IMR-90 (cell line): ENCODE results near the gene WDTC1. TPM values are rescaled to one million over a fixed set of nuclear protein-coding genes. Genes with fewer than 3 reads are reported as not detected.

Experiments
- ATAC-seq: fragments of 200-7000 bp; cut with Tn5 transposase; 2 replicates; pipeline ENCODE4 v1.9.1; 2020; ENCODE audit warnings: low read depth, mild to moderate bottlenecking, moderate library complexity
- BruUV-seq: library from RNA; stranded (reverse); fragments of 400-500 nt; replicated peaks from 2 replicates; lab custom pipeline; 2021; lab: Mats Ljungman, UMichigan
- CTCF ChIA-PET: fragments of 300-600 bp; formaldehyde crosslinking; extraction: SDS; loops from one replicate; lab custom pipeline; 2021; ENCODE audit warnings: antibody characterized with exemption; lab: Yijun Ruan, JAX
- POLR2A ChIA-PET: fragments of 300-600 bp; sonication (Branson Sonifier 250); formaldehyde crosslinking; loops from one replicate; lab custom pipeline; 2022; ENCODE audit warnings: antibody characterized with exemption; ENCODE audit not compliant: unreplicated experiment; lab: Charles Lee
- DNase-seq: peaks from one replicate; pipeline ENCODE4 v3.0.0; 2013
- H2AFZ ChIP-seq: replicated peaks from 2 replicates; pipeline ENCODE3; 2013; ENCODE audit warnings: low read length, mild to moderate bottlenecking; ENCODE audit not compliant: poor library complexity
- H2AK5ac ChIP-seq: 2 replicates; pipeline ENCODE4 v1.6.1; 2013; ENCODE audit warnings: low read depth, low read length, inconsistent platforms
- H2AK9ac ChIP-seq: replicated peaks from 2 replicates; pipeline ENCODE3; 2013; ENCODE audit warnings: mild to moderate bottlenecking, low read depth, low read length, moderate library complexity; ENCODE audit not compliant: poor library complexity
- H2BK120ac ChIP-seq: 2 replicates; pipeline ENCODE4 v1.6.1; 2013; ENCODE audit warnings: low read depth, low read length, inconsistent platforms
- H2BK15ac ChIP-seq: 3 replicates; pipeline ENCODE4 v1.6.1; 2013; ENCODE audit warnings: low read depth, low read length, inconsistent platforms
- H2BK20ac ChIP-seq: 2 replicates; pipeline ENCODE4 v1.6.1; 2013; ENCODE audit warnings: low read depth, mild to moderate bottlenecking, inconsistent platforms, low read length, moderate library complexity
- H2BK5ac ChIP-seq: 2 replicates; pipeline ENCODE4 v1.6.1; 2013; ENCODE audit warnings: mild to moderate bottlenecking, low read depth, low read length, inconsistent platforms; ENCODE audit not compliant: poor library complexity, severe bottlenecking
- H3K14ac ChIP-seq: replicated peaks from 2 replicates; pipeline ENCODE4 v1.6.1; 2013; ENCODE audit warnings: low read depth, low read length, inconsistent platforms
- H3K18ac ChIP-seq: 2 replicates; pipeline ENCODE4 v1.6.1; 2013; ENCODE audit warnings: low read depth, low read length, control low read depth
- H3K23ac ChIP-seq: 2 replicates; pipeline ENCODE4 v1.6.1; 2013; ENCODE audit warnings: low read depth, low read length, inconsistent platforms
- H3K27ac ChIP-seq: 2 replicates; pipeline ENCODE4 v1.5.1; 2013; ENCODE audit warnings: mild to moderate bottlenecking, control low read depth, low read length; ENCODE audit not compliant: insufficient read depth
- H3K27me3 ChIP-seq: 2 replicates; pipeline ENCODE4 v1.6.1; 2013; ENCODE audit warnings: low read length; ENCODE audit not compliant: control insufficient read depth, insufficient read depth
- H3K36me3 ChIP-seq: 2 replicates; pipeline ENCODE4 v1.6.1; 2013; ENCODE audit warnings: low read length, mixed read lengths; ENCODE audit not compliant: control insufficient read depth, insufficient read depth
- H3K4ac ChIP-seq: 2 replicates; pipeline ENCODE4 v1.6.1; 2013; ENCODE audit warnings: low read depth, low read length, inconsistent platforms
- H3K4me1 ChIP-seq: 2 replicates; pipeline ENCODE4 v1.6.1; 2013; ENCODE audit warnings: low read length, mixed read lengths; ENCODE audit not compliant: control insufficient read depth, insufficient read depth
- H3K4me2 ChIP-seq: 2 replicates; pipeline ENCODE4 v1.6.1; 2013; ENCODE audit warnings: low read depth, mild to moderate bottlenecking, control low read depth, low read length, moderate library complexity
- H3K4me3 ChIP-seq: 2 replicates; pipeline ENCODE4 v1.5.1; 2013; ENCODE audit warnings: low read depth, mild to moderate bottlenecking, control low read depth, low read length, moderate library complexity; ENCODE audit not compliant: insufficient read depth
- H3K56ac ChIP-seq: 2 replicates; pipeline ENCODE4 v1.6.1; 2013; ENCODE audit warnings: low read length, inconsistent platforms; ENCODE audit not compliant: insufficient read depth; ENCODE audit errors: extremely low read depth
- H3K79me1 ChIP-seq, 2 experiments: 2 replicates each; pipeline ENCODE4 v1.6.1; 2013; ENCODE audit warnings: low read length in 2 of 2, inconsistent platforms in 1 of 2, low read depth in 1 of 2
- H3K9ac ChIP-seq: 2 replicates; pipeline ENCODE4 v1.6.1; 2013; ENCODE audit warnings: low read depth, low read length, control low read depth
- H3K9me1 ChIP-seq: 2 replicates; pipeline ENCODE4 v1.6.1; 2013; ENCODE audit warnings: low read length, inconsistent platforms; ENCODE audit not compliant: insufficient read depth
- H3K9me3 ChIP-seq: 2 replicates; pipeline ENCODE4 v1.6.1; 2013; ENCODE audit warnings: low read length; ENCODE audit not compliant: control insufficient read depth, insufficient read depth
- H4K20me1 ChIP-seq: 2 replicates; pipeline ENCODE4 v1.6.1; 2013; ENCODE audit warnings: low read length, inconsistent platforms; ENCODE audit not compliant: insufficient read depth
- H4K5ac ChIP-seq: 2 replicates; pipeline ENCODE4 v1.6.1; 2013; ENCODE audit warnings: mild to moderate bottlenecking, low read depth, low read length, control low read depth
- H4K8ac ChIP-seq, 2 experiments: 2 replicates each; pipeline ENCODE4 v1.6.1; 2013; ENCODE audit warnings: low read depth in 2 of 2, low read length in 2 of 2, control low read depth in 1 of 2, inconsistent platforms in 1 of 2
- H4K91ac ChIP-seq: 2 replicates; pipeline ENCODE4 v1.6.1; 2013; ENCODE audit warnings: low read depth, low read length, inconsistent platforms; ENCODE audit not compliant: insufficient read depth
- BHLHE40 ChIP-seq: fragments of 150-350 bp; IDR thresholded peaks from 2 replicates; pipeline ENCODE4 v1.6.1; 2016; ENCODE audit warnings: mild to moderate bottlenecking, low read depth, low read length
- CEBPB ChIP-seq: IDR thresholded peaks from 2 replicates; pipeline ENCODE4 v1.6.1; 2012; ENCODE audit warnings: low read depth, low read length, improper control_type of control experiment
- CHD1 ChIP-seq: IDR thresholded peaks from 2 replicates; pipeline ENCODE4 v1.6.1; 2012; ENCODE audit warnings: low read depth, low read length, improper control_type of control experiment
- FOS ChIP-seq: fragments of 150-350 bp; IDR thresholded peaks from 2 replicates; pipeline ENCODE4 v1.6.1; 2016; ENCODE audit warnings: low read depth, low read length
- MAFK ChIP-seq: IDR thresholded peaks from 2 replicates; pipeline ENCODE4 v1.6.1; 2012; ENCODE audit warnings: low read depth, low read length, improper control_type of control experiment
- MAZ ChIP-seq: IDR thresholded peaks from 2 replicates; pipeline ENCODE4 v1.6.1; 2012; ENCODE audit warnings: low read depth, mild to moderate bottlenecking, low read length, improper control_type of control experiment, moderate library complexity, borderline replicate concordance
- MXI1 ChIP-seq: IDR thresholded peaks from 2 replicates; pipeline ENCODE4 v1.6.1; 2012; ENCODE audit warnings: low read depth, mild to moderate bottlenecking, low read length, moderate library complexity, borderline replicate concordance
- NFE2L2 ChIP-seq: fragments of 150-350 bp; IDR thresholded peaks from 2 replicates; pipeline ENCODE4 v1.6.1; 2016; ENCODE audit warnings: low read depth, mild to moderate bottlenecking, low read length
- POLR2A ChIP-seq: IDR thresholded peaks from 2 replicates; pipeline ENCODE4 v1.6.1; 2012; ENCODE audit warnings: mild to moderate bottlenecking, low read depth, low read length
- RAD21 ChIP-seq: IDR thresholded peaks from 2 replicates; pipeline ENCODE4 v1.6.1; 2012; ENCODE audit warnings: low read length, improper control_type of control experiment
- RCOR1 ChIP-seq: IDR thresholded peaks from 2 replicates; pipeline ENCODE4 v1.6.1; 2012; ENCODE audit warnings: mild to moderate bottlenecking, low read length, improper control_type of control experiment; ENCODE audit not compliant: insufficient replicate concordance
- RFX5 ChIP-seq: IDR thresholded peaks from 2 replicates; pipeline ENCODE4 v1.8.0; 2012; ENCODE audit warnings: low read depth, mild to moderate bottlenecking, low read length, moderate library complexity
- SMC3 ChIP-seq: fragments of 150-350 bp; IDR thresholded peaks from 2 replicates; pipeline ENCODE4 v1.6.1; 2016; ENCODE audit warnings: low read depth, mild to moderate bottlenecking, antibody characterized with exemption, low read length, moderate library complexity
- WGBS, 2 experiments: methylation state at CpG; one replicate each; pipeline versions ENCODE4 v1.1.5 to v1.1.7; 2013; ENCODE audit warnings: missing lambda C conversion rate in 2 of 2; ENCODE audit not compliant: insufficient read length in 1 of 2; ENCODE audit errors: extremely low coverage in 2 of 2; 5-methylcytosine and 5-hydroxymethylcytosine counted together
- dilution Hi-C: fragments of 300-500 bp; cut with HindIII; formaldehyde crosslinking; loops from one replicate; pipeline ENCODE4 v1.14.3; 2018; ENCODE audit warnings: low sequenced_read_pairs; ENCODE audit not compliant: unreplicated experiment
- in situ Hi-C: fragments of 300-500 bp; cut with MboI; formaldehyde crosslinking; loops from 3 replicates; pipeline ENCODE4 v1.14.3; 2019; ENCODE audit warnings: low sequenced_read_pairs, inconsistent platforms, mixed read lengths
- intact Hi-C: fragments of 100-400 bp; cut with micrococcal nuclease; formaldehyde crosslinking; loops from 2 replicates; pipeline ENCODE4 v1.10.0; 2022
- polyA plus RNA-seq, 3 experiments: library from polyadenylated mRNA; depleted of rRNA; stranded (reverse); fragments of >200 nt; gene quantifications; 2 replicates each; pipeline ENCODE4 v1.2.3, GENCODE V29; 2012; ENCODE audit warnings: low replicate concordance in 1 of 3
- total RNA-seq: library from RNA; depleted of rRNA; stranded (reverse); fragments of >200 nt; gene quantifications from 2 replicates; pipeline ENCODE4 v1.2.3, GENCODE V29; 2012
- TF ChIP-seq, protein P1 (sequence below): conservative IDR thresholded peaks from 2 replicates; pipeline ENCODE4 v1.5.1; 2012; ENCODE audit warnings: mild to moderate bottlenecking, low read depth, low read length, improper control_type of control experiment
- TF ChIP-seq, protein P2 (sequence below): fragments of 150-350 bp; IDR thresholded peaks from 2 replicates; pipeline ENCODE4 v1.6.1; 2017; ENCODE audit warnings: mild to moderate bottlenecking, antibody characterized with exemption, low read length, low read depth
- TF ChIP-seq, protein P3 (sequence below): fragments of 150-350 bp; IDR thresholded peaks from 2 replicates; pipeline ENCODE4 v1.6.1; 2016; ENCODE audit warnings: low read depth, mild to moderate bottlenecking, low read length, moderate library complexity, borderline replicate concordance

The WDTC1 gene
- total and polyA plus RNA-seq, 2 of the 4 experiments (the other 2 are of a cell fraction): 9.9 to 15.2 TPM

DNA sequence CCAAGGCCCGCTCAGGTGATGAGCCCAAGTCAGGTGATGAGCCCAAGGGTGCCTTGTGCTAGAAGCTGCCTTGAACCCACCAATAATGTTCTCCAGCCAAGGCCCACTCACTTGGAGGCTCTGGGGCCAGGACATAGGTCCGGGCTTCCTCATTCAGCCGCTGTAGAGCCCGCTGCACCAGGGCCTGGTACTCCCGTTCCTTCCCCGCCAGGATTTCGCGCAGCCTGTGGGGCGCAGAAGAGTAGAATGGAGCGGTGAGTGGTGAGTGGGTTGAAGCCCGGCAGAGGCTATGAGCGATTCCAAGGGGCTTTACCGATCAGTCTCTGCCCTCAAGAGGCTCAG is 121.8 kb downstream of the WDTC1 start:
- H3K56ac ChIP-seq: no peak overlapping the region
- in situ Hi-C loops: no loop called here
- no peak overlapping the region for H2AFZ ChIP-seq
- no peak overlapping the region for H3K18ac ChIP-seq
- H2BK20ac ChIP-seq: no peak overlapping the region
- H3K36me3 ChIP-seq: peaks cover 32% of the 10 kb centered on the region
- no peak overlapping the region for H3K4me3 ChIP-seq
- BruUV-seq: no TSS peak
- 100% methylated on average over 6 of the region's 13 CpGs; no CpG with 5 or more reads in 1 of the 2 experiments for WGBS, 2 experiments
- ChIA-PET CTCF (no interaction called here), POLR2A (no interaction called here)
- no peak overlapping the region for H2AK5ac ChIP-seq
- H3K27ac ChIP-seq: no peak overlapping the region
- dilution Hi-C loops: no loop called here
- H3K23ac ChIP-seq: no peak overlapping the region
- no peaks in the 10 kb centered on the region for H3K27me3 ChIP-seq
- no peak overlapping the region for H3K4ac ChIP-seq
- H3K4me2 ChIP-seq: no peak overlapping the region
- H3K9me1 ChIP-seq: no peaks in the 10 kb centered on the region
- TF ChIP-seq MXI1: no peak
- TF ChIP-seq MAFK: no peak
- no peak for TF ChIP-seq RAD21
- TF ChIP-seq FOS: no peak
- no peak for TF ChIP-seq RFX5
- TF ChIP-seq, protein P1, sequence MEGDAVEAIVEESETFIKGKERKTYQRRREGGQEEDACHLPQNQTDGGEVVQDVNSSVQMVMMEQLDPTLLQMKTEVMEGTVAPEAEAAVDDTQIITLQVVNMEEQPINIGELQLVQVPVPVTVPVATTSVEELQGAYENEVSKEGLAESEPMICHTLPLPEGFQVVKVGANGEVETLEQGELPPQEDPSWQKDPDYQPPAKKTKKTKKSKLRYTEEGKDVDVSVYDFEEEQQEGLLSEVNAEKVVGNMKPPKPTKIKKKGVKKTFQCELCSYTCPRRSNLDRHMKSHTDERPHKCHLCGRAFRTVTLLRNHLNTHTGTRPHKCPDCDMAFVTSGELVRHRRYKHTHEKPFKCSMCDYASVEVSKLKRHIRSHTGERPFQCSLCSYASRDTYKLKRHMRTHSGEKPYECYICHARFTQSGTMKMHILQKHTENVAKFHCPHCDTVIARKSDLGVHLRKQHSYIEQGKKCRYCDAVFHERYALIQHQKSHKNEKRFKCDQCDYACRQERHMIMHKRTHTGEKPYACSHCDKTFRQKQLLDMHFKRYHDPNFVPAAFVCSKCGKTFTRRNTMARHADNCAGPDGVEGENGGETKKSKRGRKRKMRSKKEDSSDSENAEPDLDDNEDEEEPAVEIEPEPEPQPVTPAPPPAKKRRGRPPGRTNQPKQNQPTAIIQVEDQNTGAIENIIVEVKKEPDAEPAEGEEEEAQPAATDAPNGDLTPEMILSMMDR: no peak
- TF ChIP-seq MAZ: no peak
- TF ChIP-seq CHD1: no peak
- TF ChIP-seq, protein P2, sequence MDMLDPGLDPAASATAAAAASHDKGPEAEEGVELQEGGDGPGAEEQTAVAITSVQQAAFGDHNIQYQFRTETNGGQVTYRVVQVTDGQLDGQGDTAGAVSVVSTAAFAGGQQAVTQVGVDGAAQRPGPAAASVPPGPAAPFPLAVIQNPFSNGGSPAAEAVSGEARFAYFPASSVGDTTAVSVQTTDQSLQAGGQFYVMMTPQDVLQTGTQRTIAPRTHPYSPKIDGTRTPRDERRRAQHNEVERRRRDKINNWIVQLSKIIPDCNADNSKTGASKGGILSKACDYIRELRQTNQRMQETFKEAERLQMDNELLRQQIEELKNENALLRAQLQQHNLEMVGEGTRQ: no peak
- no peak for TF ChIP-seq RCOR1
- TF ChIP-seq CEBPB: no peak
- no peak for TF ChIP-seq NFE2L2
- TF ChIP-seq BHLHE40: no peak
- TF ChIP-seq SMC3: no peak
- no peak for TF ChIP-seq POLR2A
- TF ChIP-seq, protein P3, sequence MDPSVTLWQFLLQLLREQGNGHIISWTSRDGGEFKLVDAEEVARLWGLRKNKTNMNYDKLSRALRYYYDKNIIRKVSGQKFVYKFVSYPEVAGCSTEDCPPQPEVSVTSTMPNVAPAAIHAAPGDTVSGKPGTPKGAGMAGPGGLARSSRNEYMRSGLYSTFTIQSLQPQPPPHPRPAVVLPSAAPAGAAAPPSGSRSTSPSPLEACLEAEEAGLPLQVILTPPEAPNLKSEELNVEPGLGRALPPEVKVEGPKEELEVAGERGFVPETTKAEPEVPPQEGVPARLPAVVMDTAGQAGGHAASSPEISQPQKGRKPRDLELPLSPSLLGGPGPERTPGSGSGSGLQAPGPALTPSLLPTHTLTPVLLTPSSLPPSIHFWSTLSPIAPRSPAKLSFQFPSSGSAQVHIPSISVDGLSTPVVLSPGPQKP: no peak
- intact Hi-C loops: no loop called here
- no peak overlapping the region for H2BK5ac ChIP-seq
- no peaks in the 10 kb centered on the region for H3K9me3 ChIP-seq
- DNase-seq (no peak), ATAC-seq (no peak)
- no peak overlapping the region for H3K14ac ChIP-seq
- no peak overlapping the region for H2BK120ac ChIP-seq
- no peak overlapping the region for H4K5ac ChIP-seq
- H3K9ac ChIP-seq: no peak overlapping the region
- no peak overlapping the region for H4K91ac ChIP-seq
- no peaks in the 10 kb centered on the region for H3K4me1 ChIP-seq
- no peak overlapping the region for H2AK9ac ChIP-seq
- no peak overlapping the region for H2BK15ac ChIP-seq
- no peak overlapping the region for H4K8ac ChIP-seq
- no peaks in the 10 kb centered on the region for H4K20me1 ChIP-seq
- no peaks in the 10 kb centered on the region for H3K79me1 ChIP-seq
